GM12872 (cell line): ENCODE measurements around the gene MEGF11.

Experiments
- CTCF ChIP-seq: IDR thresholded peaks from 3 replicates; pipeline ENCODE4 v1.5.1; 2011; ENCODE audit warnings: low read depth, mild to moderate bottlenecking, low read length, moderate library complexity; ENCODE audit not compliant: insufficient read depth

MEGF11 gene

GRCh38 chr15:66153549-66154415 is 99.8 kb downstream of the MEGF11 start:
- TF ChIP-seq CTCF: no peak

GRCh38 chr15:66152650-66153049 is 100.9 kb downstream of the MEGF11 start:
- TF ChIP-seq CTCF: no peak

- no peak for TF ChIP-seq CTCF
Measured at GRCh38 chr15:66151809-66152208, 101.7 kb downstream of the MEGF11 start.

GRCh38 chr15:66149871-66150270 is 103.7 kb downstream of the MEGF11 start:
- TF ChIP-seq CTCF: no peak

- TF ChIP-seq CTCF: no peak
Measured at GRCh38 chr15:66148187-66148586, 105.4 kb downstream of the MEGF11 start.

GRCh38 chr15:66147440-66147839 is 106.1 kb downstream of the MEGF11 start:
- TF ChIP-seq CTCF: no peak

GRCh38 chr15:66145726-66146182 is 107.8 kb downstream of the MEGF11 start:
- no peak for TF ChIP-seq CTCF
